ENCODE measurements around the gene AASDHPPT. TPM values are rescaled to one million over a fixed set of nuclear protein-coding genes. Genes with fewer than 3 reads are reported as not detected.

Gene AASDHPPT
- polyA plus RNA-seq, 1 of the 3 experiments (the other 2 are of a cell fraction), result 19.1 TPM

DNA sequence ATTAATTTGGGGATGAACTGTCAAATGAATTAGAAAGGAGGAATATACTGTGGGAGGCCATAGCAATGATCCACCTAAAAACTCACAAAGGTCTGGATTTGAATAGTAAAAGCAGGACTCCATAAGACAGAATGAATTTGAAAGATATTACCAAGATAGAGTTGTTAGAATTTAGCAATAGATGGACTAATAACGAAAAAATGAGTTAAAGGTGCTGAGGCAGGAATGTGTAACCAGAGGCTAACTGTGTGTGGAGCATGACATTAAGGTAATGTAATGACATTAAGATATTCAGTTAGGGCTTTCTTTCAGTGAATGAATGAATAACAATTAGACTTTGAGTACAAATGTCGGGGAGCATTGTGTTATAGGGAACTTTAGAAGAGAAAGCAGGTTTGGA lies 51.3 kb downstream of the AASDHPPT start:
- H3K9ac ChIP-seq, result no peak overlapping the region
- H3K36me3 ChIP-seq (replicated peaks in 1 of 2; ENCODE audit: control insufficient read depth in 1 of 2, insufficient read depth in 2 of 2, low read length in 1 of 2), result no peaks in the 10 kb centered on the region
- TF ChIP-seq GATA2 (CRISPR knock-in tag; IDR thresholded peaks at IDR 0.05), result no peak
- no peak for TF ChIP-seq YY1 (IDR thresholded peaks at IDR 0.05; ENCODE audit: low read depth)
- TF ChIP-seq, protein P1, sequence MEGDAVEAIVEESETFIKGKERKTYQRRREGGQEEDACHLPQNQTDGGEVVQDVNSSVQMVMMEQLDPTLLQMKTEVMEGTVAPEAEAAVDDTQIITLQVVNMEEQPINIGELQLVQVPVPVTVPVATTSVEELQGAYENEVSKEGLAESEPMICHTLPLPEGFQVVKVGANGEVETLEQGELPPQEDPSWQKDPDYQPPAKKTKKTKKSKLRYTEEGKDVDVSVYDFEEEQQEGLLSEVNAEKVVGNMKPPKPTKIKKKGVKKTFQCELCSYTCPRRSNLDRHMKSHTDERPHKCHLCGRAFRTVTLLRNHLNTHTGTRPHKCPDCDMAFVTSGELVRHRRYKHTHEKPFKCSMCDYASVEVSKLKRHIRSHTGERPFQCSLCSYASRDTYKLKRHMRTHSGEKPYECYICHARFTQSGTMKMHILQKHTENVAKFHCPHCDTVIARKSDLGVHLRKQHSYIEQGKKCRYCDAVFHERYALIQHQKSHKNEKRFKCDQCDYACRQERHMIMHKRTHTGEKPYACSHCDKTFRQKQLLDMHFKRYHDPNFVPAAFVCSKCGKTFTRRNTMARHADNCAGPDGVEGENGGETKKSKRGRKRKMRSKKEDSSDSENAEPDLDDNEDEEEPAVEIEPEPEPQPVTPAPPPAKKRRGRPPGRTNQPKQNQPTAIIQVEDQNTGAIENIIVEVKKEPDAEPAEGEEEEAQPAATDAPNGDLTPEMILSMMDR (IDR thresholded peaks at IDR 0.05), result no peak
- peaks cover 0 to 3% of the 10 kb centered on the region in 2 experiments; a peak in 2 of 4 replicates for H3K4me1 ChIP-seq (ENCODE audit: control insufficient read depth in 1 of 2, insufficient read depth in 2 of 2, low read depth in 1 of 2, low read length in 1 of 2)
- no peak overlapping the region for H3K4me3 ChIP-seq (ENCODE audit: low read depth in 2 of 2, low read length in 1 of 2)
- H3K27me3 ChIP-seq (ENCODE audit: insufficient read depth), result peaks cover 8% of the 10 kb centered on the region; the same call in 1 of the 2 replicates
- no peaks in the 10 kb centered on the region for H4K20me1 ChIP-seq (ENCODE audit: insufficient read depth)
- ChIA-PET CTCF (no interaction called here), POLR2A (no interaction called here)
- H3K79me2 ChIP-seq (ENCODE audit: insufficient read depth), result no peaks in the 10 kb centered on the region
- no peaks in the 10 kb centered on the region for H3F3A ChIP-seq (replicated peaks; ENCODE audit: insufficient read depth)
- no peak overlapping the region for H3K4me2 ChIP-seq
- H2AFZ ChIP-seq (ENCODE audit: low read depth), result no peak overlapping the region
- H3K27ac ChIP-seq (ENCODE audit: low read depth in 2 of 2, low read length in 1 of 2), result no peak overlapping the region
- H3K9me3 ChIP-seq, result no peaks in the 10 kb centered on the region
- no peaks in the 10 kb centered on the region for H3K9me2 ChIP-seq
- DNase-seq, result no peak
- WGBS (ENCODE audit: low lambda C conversion rate), result 25% methylated on average over 2 of the region's 2 CpGs

DNA sequence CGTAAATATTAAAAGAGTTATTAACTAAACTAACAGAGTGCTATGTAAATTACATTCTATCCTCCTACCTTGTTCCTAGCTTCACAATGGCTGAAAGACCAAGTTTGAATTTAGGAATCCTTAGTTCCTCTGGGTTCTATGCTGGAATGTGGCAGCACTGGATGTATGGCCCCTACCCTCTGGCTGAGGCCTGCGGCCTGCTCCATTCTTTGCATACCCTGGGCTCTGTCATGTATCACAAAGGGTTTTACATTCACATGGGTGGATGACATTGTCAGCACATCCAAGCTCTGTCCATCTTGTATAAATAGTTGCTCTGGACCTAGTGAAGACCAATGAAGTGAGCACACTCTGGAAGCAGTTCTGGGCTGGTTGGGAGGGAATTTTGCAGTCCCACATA lies 54.5 kb downstream of the AASDHPPT start:
- Histone ChIP-seq H3K27ac (ENCODE audit: low read depth in 2 of 2, low read length in 1 of 2) (no peak overlapping the region), H3K9me2 (no peaks in the 10 kb centered on the region)
- CTCF ChIA-PET, result interaction anchor here (0.7 to 1.0 kb wide), 2 partner anchors 24 to 27 kb away, joined by 3 read pairs; no protein-coding TSS in a partner anchor

More for the DNA sequence above, 54.5 kb downstream of the AASDHPPT start:
- Histone ChIP-seq H2AFZ (ENCODE audit: low read depth) (no peak overlapping the region), H3K9me3 (no peaks in the 10 kb centered on the region), H3K27me3 (ENCODE audit: insufficient read depth) (peaks cover 8% of the 10 kb centered on the region; the same call in 1 of the 2 replicates), H4K20me1 (ENCODE audit: insufficient read depth) (no peaks in the 10 kb centered on the region), H3F3A (replicated peaks; ENCODE audit: insufficient read depth) (no peaks in the 10 kb centered on the region), H3K36me3 (replicated peaks in 1 of 2; ENCODE audit: control insufficient read depth in 1 of 2, insufficient read depth in 2 of 2, low read length in 1 of 2) (no peaks in the 10 kb centered on the region), H3K4me1 (ENCODE audit: control insufficient read depth in 1 of 2, insufficient read depth in 2 of 2, low read depth in 1 of 2, low read length in 1 of 2) (no peaks in the 10 kb centered on the region), H3K9ac (no peak overlapping the region), H3K79me2 (ENCODE audit: insufficient read depth) (no peaks in the 10 kb centered on the region), H3K4me2 (no peak overlapping the region), H3K4me3 (ENCODE audit: low read depth in 2 of 2, low read length in 1 of 2) (no peak overlapping the region)
- POLR2A ChIA-PET, result no interaction called here
- WGBS (ENCODE audit: low lambda C conversion rate), result 70% methylated on average over 2 of the region's 2 CpGs
- no peak for TF ChIP-seq EP300 (IDR thresholded peaks at IDR 0.05; ENCODE audit: borderline replicate concordance in 1 of 2, low read depth in 1 of 2, low read length in 1 of 2)
- no peak for TF ChIP-seq YY1 (IDR thresholded peaks at IDR 0.05; ENCODE audit: low read depth)
- TF ChIP-seq NRF1 (IDR thresholded peaks at IDR 0.05; ENCODE audit: low read depth, low read length), result no peak
- TF ChIP-seq, protein P2, sequence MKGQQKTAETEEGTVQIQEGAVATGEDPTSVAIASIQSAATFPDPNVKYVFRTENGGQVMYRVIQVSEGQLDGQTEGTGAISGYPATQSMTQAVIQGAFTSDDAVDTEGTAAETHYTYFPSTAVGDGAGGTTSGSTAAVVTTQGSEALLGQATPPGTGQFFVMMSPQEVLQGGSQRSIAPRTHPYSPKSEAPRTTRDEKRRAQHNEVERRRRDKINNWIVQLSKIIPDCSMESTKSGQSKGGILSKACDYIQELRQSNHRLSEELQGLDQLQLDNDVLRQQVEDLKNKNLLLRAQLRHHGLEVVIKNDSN (IDR thresholded peaks at IDR 0.05; ENCODE audit: borderline replicate concordance, low read depth), result no peak
- TF ChIP-seq RXRA (IDR thresholded peaks at IDR 0.05; ENCODE audit: borderline replicate concordance, low read depth), result no peak
- TF ChIP-seq FOSL2 (IDR thresholded peaks at IDR 0.05; ENCODE audit: borderline replicate concordance, low read depth), result no peak
- no peak for TF ChIP-seq GABPA (IDR thresholded peaks at IDR 0.05; ENCODE audit: low read depth)
- TF ChIP-seq ELF1 (IDR thresholded peaks at IDR 0.05), result no peak
- no peak for TF ChIP-seq MEF2A (IDR thresholded peaks at IDR 0.05; ENCODE audit: borderline replicate concordance, low read depth)
- no peak for TF ChIP-seq TAF1 (IDR thresholded peaks at IDR 0.05; ENCODE audit: borderline replicate concordance, low read depth, low read length)
- TF ChIP-seq FOXJ3 (CRISPR knock-in tag; IDR thresholded peaks at IDR 0.05), result no peak
- no peak for TF ChIP-seq MXI1 (IDR thresholded peaks at IDR 0.05; ENCODE audit: low read depth, low read length)
- TF ChIP-seq, protein P3, sequence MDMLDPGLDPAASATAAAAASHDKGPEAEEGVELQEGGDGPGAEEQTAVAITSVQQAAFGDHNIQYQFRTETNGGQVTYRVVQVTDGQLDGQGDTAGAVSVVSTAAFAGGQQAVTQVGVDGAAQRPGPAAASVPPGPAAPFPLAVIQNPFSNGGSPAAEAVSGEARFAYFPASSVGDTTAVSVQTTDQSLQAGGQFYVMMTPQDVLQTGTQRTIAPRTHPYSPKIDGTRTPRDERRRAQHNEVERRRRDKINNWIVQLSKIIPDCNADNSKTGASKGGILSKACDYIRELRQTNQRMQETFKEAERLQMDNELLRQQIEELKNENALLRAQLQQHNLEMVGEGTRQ (IDR thresholded peaks at IDR 0.05; ENCODE audit: borderline replicate concordance, low read depth, low read length), result no peak
- TF ChIP-seq, protein P4, sequence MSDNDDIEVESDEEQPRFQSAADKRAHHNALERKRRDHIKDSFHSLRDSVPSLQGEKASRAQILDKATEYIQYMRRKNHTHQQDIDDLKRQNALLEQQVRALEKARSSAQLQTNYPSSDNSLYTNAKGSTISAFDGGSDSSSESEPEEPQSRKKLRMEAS (IDR thresholded peaks at IDR 0.05; ENCODE audit: low read depth), result no peak
- TF ChIP-seq CHD2 (IDR thresholded peaks at IDR 0.05; ENCODE audit: low read length, partially characterized antibody), result no peak
- TF ChIP-seq NFIC (IDR thresholded peaks at IDR 0.05; ENCODE audit: borderline replicate concordance), result no peak
- TF ChIP-seq TCF12 (IDR thresholded peaks at IDR 0.05), result no peak
- TF ChIP-seq RAD21 (IDR thresholded peaks at IDR 0.05; ENCODE audit: low read length), result no peak
- no peak for TF ChIP-seq FOXM1 (IDR thresholded peaks at IDR 0.05; ENCODE audit: low read depth)
- no peak for TF ChIP-seq RCOR1 (IDR thresholded peaks at IDR 0.05; ENCODE audit: low read length)
- DNase-seq, result no peak
